Chondrocyte (in vitro differentiated cells): ENCODE data around the gene LYZL6. TPM values are rescaled to one million over a fixed set of nuclear protein-coding genes. Genes with fewer than 3 reads are reported as not detected.

Experiments
- DNase-seq: peaks from one replicate; pipeline ENCODE4 v3.0.0; 2021; ENCODE audit warnings: mixed read lengths, low spot score
- H3K27ac Mint-ChIP-seq: one replicate; pipeline ENCODE4 v1.8.0; 2021; ENCODE audit warnings: mild to moderate bottlenecking, moderate library complexity, mixed read lengths; ENCODE audit not compliant: unreplicated experiment
- H3K27me3 Mint-ChIP-seq: 2 replicates; pipeline ENCODE4 v1.8.0; 2021; ENCODE audit warnings: low read depth, mixed read lengths
- H3K36me3 Mint-ChIP-seq: 2 replicates; pipeline ENCODE4 v1.8.0; 2021; ENCODE audit warnings: low read depth, mixed read lengths
- H3K4me1 Mint-ChIP-seq: 2 replicates; pipeline ENCODE4 v1.8.0; 2021; ENCODE audit warnings: low read depth, mild to moderate bottlenecking, mixed read lengths
- H3K4me3 Mint-ChIP-seq: one replicate; pipeline ENCODE4 v1.8.0; 2021; ENCODE audit warnings: mild to moderate bottlenecking, moderate library complexity, mixed read lengths; ENCODE audit not compliant: unreplicated experiment
- H3K9me3 Mint-ChIP-seq: 2 replicates; pipeline ENCODE4 v1.8.0; 2021; ENCODE audit warnings: low read depth, mixed read lengths
- total RNA-seq: library from RNA; stranded (reverse); gene quantifications from 3 replicates; pipeline ENCODE4 v1.2.1, GENCODE V29; 2021
- TF ChIP-seq, protein P1 (sequence below): fragments of 200-600 bp; sonication (generic); IDR thresholded peaks from 2 replicates; pipeline ENCODE4 v1.5.0; 2021; ENCODE audit warnings: antibody characterized with exemption, mild to moderate bottlenecking, moderate library complexity

LYZL6 gene
- total RNA-seq, 1 donor from 2014 or later: not detected

DNA sequence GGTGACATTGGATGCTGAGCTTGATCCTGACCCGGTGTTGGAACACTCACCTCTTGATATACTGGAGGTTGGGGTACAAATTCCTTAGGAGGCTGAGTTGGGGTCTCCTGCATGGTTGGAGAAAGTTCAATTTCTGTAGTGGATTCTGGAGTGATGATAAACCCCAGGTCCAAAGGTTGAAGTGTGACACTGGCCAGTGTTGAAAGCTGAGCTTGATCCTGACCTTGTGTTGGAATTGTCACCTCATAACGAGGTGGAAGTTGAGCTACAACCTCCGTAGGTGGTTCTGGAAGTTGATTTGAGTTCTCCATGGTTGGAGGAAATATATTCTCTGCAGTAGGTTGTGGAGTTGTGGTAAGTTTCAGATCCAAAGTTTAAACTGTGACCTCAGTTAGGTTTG is 34.1 kb downstream of the LYZL6 start:
- Mint-ChIP-seq H3K9me3 (no peaks in the 10 kb centered on the region), H3K4me3 (no peak overlapping the region), H3K27me3 (no peaks in the 10 kb centered on the region), H3K27ac (no peak overlapping the region), H3K36me3 (no peaks in the 10 kb centered on the region), H3K4me1 (no peaks in the 10 kb centered on the region)
- DNase-seq: no peak
- TF ChIP-seq, protein P1, sequence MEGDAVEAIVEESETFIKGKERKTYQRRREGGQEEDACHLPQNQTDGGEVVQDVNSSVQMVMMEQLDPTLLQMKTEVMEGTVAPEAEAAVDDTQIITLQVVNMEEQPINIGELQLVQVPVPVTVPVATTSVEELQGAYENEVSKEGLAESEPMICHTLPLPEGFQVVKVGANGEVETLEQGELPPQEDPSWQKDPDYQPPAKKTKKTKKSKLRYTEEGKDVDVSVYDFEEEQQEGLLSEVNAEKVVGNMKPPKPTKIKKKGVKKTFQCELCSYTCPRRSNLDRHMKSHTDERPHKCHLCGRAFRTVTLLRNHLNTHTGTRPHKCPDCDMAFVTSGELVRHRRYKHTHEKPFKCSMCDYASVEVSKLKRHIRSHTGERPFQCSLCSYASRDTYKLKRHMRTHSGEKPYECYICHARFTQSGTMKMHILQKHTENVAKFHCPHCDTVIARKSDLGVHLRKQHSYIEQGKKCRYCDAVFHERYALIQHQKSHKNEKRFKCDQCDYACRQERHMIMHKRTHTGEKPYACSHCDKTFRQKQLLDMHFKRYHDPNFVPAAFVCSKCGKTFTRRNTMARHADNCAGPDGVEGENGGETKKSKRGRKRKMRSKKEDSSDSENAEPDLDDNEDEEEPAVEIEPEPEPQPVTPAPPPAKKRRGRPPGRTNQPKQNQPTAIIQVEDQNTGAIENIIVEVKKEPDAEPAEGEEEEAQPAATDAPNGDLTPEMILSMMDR: no peak

DNA sequence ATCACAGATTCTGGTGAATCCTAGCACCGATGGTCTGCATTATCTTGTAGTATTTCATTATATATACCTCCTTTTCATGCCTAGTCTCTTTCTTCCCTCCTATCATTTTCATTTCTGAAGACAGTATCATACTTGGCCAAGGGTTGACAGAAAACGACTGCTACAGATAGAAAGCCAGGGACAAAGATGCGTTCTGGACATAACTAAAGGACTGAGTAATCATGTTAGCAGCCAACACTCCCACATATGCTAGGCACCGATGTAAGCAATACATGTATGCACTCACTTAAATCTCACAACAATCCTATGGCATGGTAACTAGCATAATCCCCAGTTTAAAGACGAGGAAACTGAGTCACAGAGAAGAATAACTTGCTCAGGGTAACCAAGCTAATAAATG is 35.8 kb downstream of the LYZL6 start:
- no peaks in the 10 kb centered on the region for H3K27me3 Mint-ChIP-seq
- no peaks in the 10 kb centered on the region for H3K36me3 Mint-ChIP-seq
- no peak for DNase-seq
- TF ChIP-seq, protein P1: no peak
- H3K9me3 Mint-ChIP-seq: no peaks in the 10 kb centered on the region
- H3K4me1 Mint-ChIP-seq: peaks cover 3% of the 10 kb centered on the region
- no peak overlapping the region for H3K4me3 Mint-ChIP-seq
- H3K27ac Mint-ChIP-seq: no peak overlapping the region

DNA sequence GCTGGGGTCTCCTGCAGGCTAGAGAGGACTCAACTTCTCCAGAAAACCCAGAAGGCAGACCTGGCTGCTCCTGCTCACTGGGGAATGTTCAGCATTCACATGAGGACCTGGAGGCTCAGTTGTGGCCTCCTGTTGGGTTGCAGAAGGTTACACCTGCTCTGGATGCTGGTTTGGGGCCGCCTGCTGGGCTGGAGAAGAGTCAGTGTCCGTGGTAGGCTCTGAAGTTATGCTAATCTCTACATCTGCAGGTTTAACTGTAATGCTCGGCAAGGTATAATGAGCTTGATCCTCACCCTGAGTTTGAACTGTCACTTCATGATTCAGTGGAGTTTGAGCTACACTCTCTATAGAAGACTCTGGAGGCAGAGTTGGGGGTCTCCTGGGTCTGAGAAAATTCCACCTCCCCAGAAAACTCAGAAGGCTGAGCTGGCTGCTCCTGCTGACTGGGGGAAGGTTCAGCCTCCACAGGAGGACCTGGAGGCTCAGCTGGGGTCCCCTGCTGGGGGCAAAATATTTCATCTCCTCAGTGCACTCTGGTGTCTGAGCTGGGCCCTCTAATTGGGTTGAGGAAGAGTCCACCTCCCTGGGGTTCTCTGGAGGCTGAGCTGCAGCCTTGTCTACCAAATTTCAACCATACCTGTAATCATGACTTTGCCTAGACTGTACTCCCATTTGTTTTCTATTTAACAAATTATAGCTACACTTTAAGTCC is 36.4 kb downstream of the LYZL6 start:
- TF ChIP-seq, protein P1: no peak

DNA sequence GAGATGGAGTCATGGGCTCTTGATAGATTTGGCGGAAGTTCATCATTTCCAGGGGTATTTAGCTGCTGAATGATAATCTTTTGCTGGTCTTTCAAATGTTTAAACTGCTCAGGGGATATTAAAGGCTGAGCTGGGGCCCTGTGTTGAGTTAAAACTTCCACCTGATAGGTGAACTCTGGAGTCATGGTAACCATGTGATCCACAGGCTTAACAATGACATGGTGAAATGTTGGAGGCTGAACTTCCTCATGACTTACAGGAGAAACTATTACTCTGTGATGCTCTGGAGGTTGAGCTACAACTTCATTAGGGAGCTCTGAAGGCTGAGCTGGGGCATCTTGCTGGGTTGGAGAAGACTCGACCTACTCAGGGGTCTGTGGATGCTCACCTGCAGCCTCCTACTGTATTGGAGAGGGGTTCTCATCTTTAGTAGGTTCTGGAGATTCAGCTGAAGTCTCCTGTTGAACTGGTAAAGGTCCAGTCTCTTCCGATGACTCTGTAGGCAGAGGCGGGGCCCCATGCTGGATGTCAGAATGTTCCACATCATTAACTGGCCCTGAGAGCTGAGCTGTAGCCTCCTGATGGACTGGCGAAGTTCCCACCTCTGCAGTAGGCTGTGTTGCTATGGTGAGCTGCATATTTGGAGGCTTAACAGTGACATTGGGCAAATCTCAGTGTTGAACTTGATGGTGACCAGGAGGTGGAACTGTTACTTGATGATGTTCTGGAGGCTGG is 37.2 kb downstream of the LYZL6 start:
- TF ChIP-seq, protein P1: no peak
- H3K4me3 Mint-ChIP-seq: no peak overlapping the region
- H3K36me3 Mint-ChIP-seq: no peaks in the 10 kb centered on the region
- H3K27me3 Mint-ChIP-seq: no peaks in the 10 kb centered on the region
- no peak overlapping the region for H3K27ac Mint-ChIP-seq
- H3K9me3 Mint-ChIP-seq: no peaks in the 10 kb centered on the region
- DNase-seq: no peak
- peaks cover 6% of the 10 kb centered on the region for H3K4me1 Mint-ChIP-seq

More for the DNA sequence above, 36.4 kb downstream of the LYZL6 start:
- Mint-ChIP-seq H3K4me1 (peaks cover 3% of the 10 kb centered on the region), H3K4me3 (no peak overlapping the region), H3K9me3 (no peaks in the 10 kb centered on the region), H3K36me3 (no peaks in the 10 kb centered on the region), H3K27ac (no peak overlapping the region), H3K27me3 (no peaks in the 10 kb centered on the region)
- DNase-seq: no peak

DNA sequence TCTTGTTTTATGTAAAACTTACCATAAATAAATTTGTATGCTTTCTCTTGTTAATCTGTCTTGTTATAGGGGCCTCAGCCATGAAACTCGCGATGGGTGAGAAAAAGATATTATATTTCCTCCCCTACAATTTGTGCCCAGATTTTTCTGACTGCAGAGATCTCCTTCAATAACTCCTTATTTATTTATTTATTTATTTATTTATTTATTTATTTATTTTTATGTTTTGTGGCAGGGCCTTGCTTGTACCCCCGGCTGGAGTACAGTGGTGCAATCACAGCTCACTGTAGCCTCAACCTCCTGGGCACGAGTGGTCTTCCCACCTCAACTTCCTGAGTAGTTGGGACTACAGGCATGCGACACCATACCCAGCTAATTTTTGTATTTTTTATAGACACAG is 40.1 kb downstream of the LYZL6 start:
- Mint-ChIP-seq H3K9me3 (no peaks in the 10 kb centered on the region), H3K4me1 (peaks cover 32% of the 10 kb centered on the region), H3K4me3 (no peak overlapping the region), H3K27me3 (no peaks in the 10 kb centered on the region), H3K36me3 (no peaks in the 10 kb centered on the region), H3K27ac (no peak overlapping the region)
- TF ChIP-seq, protein P1: no peak
- DNase-seq: no peak
